Right lobe of liver (tissue), 6 donors: ENCODE measurements around the gene LIN54. TPM values are rescaled to one million over a fixed set of nuclear protein-coding genes. Genes with fewer than 3 reads are reported as not detected.
"Not testable (repeated sequence)": the region's sequence is repeated elsewhere in the genome, so short reads cannot be mapped to it uniquely, and the experiment has no call there.

Experiments used
- ATAC-seq, 4 donors: fragments of 200-7000 bp; cut with Tn5 transposase; one replicate each; pipeline ENCODE4 v1.9.1; 2020; ENCODE audit warnings: mild to moderate bottlenecking in 4 of 4, moderate library complexity in 4 of 4
- DNase-seq, 3 donors: peaks; one replicate each; pipeline ENCODE4 v3.0.0-alpha.2; 2020
- H3K27ac ChIP-seq, 3 donors: fragments of 200-600 bp; one replicate each; pipeline ENCODE4 v1.8.0; 2022
- H3K27me3 ChIP-seq, 2 donors: fragments of 200-600 bp; one replicate each; pipeline ENCODE4 v1.8.0; 2022
- H3K36me3 ChIP-seq, 4 donors: fragments of 200-600 bp; sonication (generic) in 1 of 4; one replicate each; pipeline versions ENCODE4 v1.5.1 to v1.8.0; 2017 to 2022; ENCODE audit warnings: control low read depth in 1 of 4
- H3K4me1 ChIP-seq, 4 donors: fragments of 200-600 bp; sonication (generic) in 1 of 4; one replicate each; pipeline versions ENCODE4 v1.5.1 to v1.8.0; 2017 to 2022; ENCODE audit warnings: control low read depth in 1 of 4
- H3K4me3 ChIP-seq, 3 donors: fragments of 200-600 bp; one replicate each; pipeline ENCODE4 v1.8.0; 2022
- H3K9me3 ChIP-seq, 4 donors: fragments of 200-600 bp; sonication (generic) in 1 of 4; one replicate each; pipeline versions ENCODE4 v1.5.1 to v1.8.0; 2017 to 2022; ENCODE audit warnings: control low read depth in 1 of 4
- CTCF ChIP-seq, 4 donors: fragments of 200-600 bp in 3 of 4; fragments of 450-650 bp in 1 of 4; IDR thresholded peaks; one replicate each; pipeline versions ENCODE4 v1.5.1 to v1.8.0; 2016 to 2022; ENCODE audit warnings: antibody characterized with exemption in 4 of 4, mild to moderate bottlenecking in 2 of 4
- POLR2A ChIP-seq: fragments of 450-650 bp; IDR thresholded peaks from one replicate; pipeline ENCODE4 v1.6.1; 2017; ENCODE audit warnings: antibody characterized with exemption, mild to moderate bottlenecking
- WGBS: methylation state at CpG from one replicate; pipeline ENCODE4 v1.1.6; 2018; ENCODE audit warnings: low coverage, low lambda C conversion rate; ENCODE audit not compliant: insufficient coverage; ENCODE audit errors: missing lambda C conversion rate; 5-methylcytosine and 5-hydroxymethylcytosine counted together
- intact Hi-C, 2 donors: fragments of 100-400 bp; cut with DNase I; formaldehyde crosslinking; loops; one replicate each; pipeline versions ENCODE4 v1.11.2 to v1.14.1; 2022
- long read RNA-seq: library from polyadenylated mRNA; unstranded; transcript quantifications from one replicate; pipeline ENCODE4 v2.0.0, GENCODE V29; 2019
- total RNA-seq, 6 experiments: library from RNA; depleted of rRNA in 2 of 6; stranded (reverse); fragments of >200 nt in 2 of 6; fragmentation: NEBNext Ultra II Directional in 3 of 6; extraction: Animal tissue kit (Norgen Biotek cat#: 25700) in 3 of 6; gene quantifications; one replicate each; pipeline versions ENCODE4 v1.1.0 to v1.2.4, GENCODE V29; 2016 to 2023
- donor health status: DM: no; HTN: yes; CAD: no.
- donor health status: DM: no; HTN: no; CAD: no.
- donor health status: DM: no; HTN: no; CAD: no.
- donor health status: DM: no; HTN: yes; CAD: no.
- donor health status: DM: no; HTN: yes; CAD: no.

LIN54 gene
- 1 to 10 TPM; 5.4 to 8.1 (median 6.0) TPM for total RNA-seq
- long read RNA-seq, partial matches to known transcripts = 1 of 1 reads
- long read RNA-seq, other reads (novel, unspliced or antisense) = 0 of 1 reads

GRCh38 chr4:83010522-83011318 lies at the start of gene LIN54:
TSS of gene LIN54 (minus strand) at chr4:83010823. CDS start at chr4:82984844, 25,979 bp downstream.
- DNase-seq (peak; percentile 87 to 89 (median 89)), ATAC-seq (peak; percentile 66 to 72 (median 70))
- H3K9me3 ChIP-seq = no peaks in the 10 kb centered on the region
- H3K27ac ChIP-seq = peak within 1 kb of the TSS; percentile 69 to 83 (median 76)
- TF ChIP-seq CTCF (IDR thresholded peaks at IDR 0.05) = no peak
- TF ChIP-seq POLR2A = peak; percentile 27
- H3K4me3 ChIP-seq = peak within 1 kb of the TSS; percentile 75 to 85 (median 80)
- H3K27me3 ChIP-seq = no peaks in the 10 kb centered on the region
- peaks cover 0 to 23% (median 11%) of the 10 kb centered on the region in 4 donors for H3K4me1 ChIP-seq
- intact Hi-C loops = no loop called here
- no peaks in the 10 kb centered on the region for H3K36me3 ChIP-seq
- WGBS = 2% methylated on average over 15 of the region's 54 CpGs

GRCh38 chr4:83054928-83055327 lies 44.3 kb upstream of the LIN54 start:
- no peaks in the 10 kb centered on the region for H3K4me1 ChIP-seq
- DNase-seq (no peak), ATAC-seq (no peak)
- H3K9me3 ChIP-seq = no peaks in the 10 kb centered on the region
- TF ChIP-seq CTCF (IDR thresholded peaks at IDR 0.05) (peak; percentile 13 to 31 (median 26)), POLR2A (no peak)
- no peak overlapping the region for H3K27ac ChIP-seq
- no peaks in the 10 kb centered on the region for H3K27me3 ChIP-seq
- no peak overlapping the region for H3K4me3 ChIP-seq
- H3K36me3 ChIP-seq = peaks cover 0 to 32% (median 5%) of the 10 kb centered on the region in 4 donors
- intact Hi-C loops = no loop called here

GRCh38 chr4:83048781-83049180 lies 38.2 kb upstream of the LIN54 start:
- H3K27me3 ChIP-seq, H3K4me3 ChIP-seq, ATAC-seq, intact Hi-C loops, H3K27ac ChIP-seq, H3K9me3 ChIP-seq, DNase-seq, H3K4me1 ChIP-seq: not testable (repeated sequence)
- 79% methylated on average over 8 of the region's 8 CpGs for WGBS
- H3K36me3 ChIP-seq = peaks cover 0 to 22% (median 1%) of the 10 kb centered on the region in 4 donors

GRCh38 chr4:83046693-83047473 lies 36.3 kb upstream of the LIN54 start:
- Histone ChIP-seq H3K27me3 (no peaks in the 10 kb centered on the region), H3K4me3 (no peak overlapping the region), H3K36me3 (peaks cover 0 to 14% (median 1%) of the 10 kb centered on the region in 4 donors), H3K9me3 (no peaks in the 10 kb centered on the region), H3K4me1 (no peaks in the 10 kb centered on the region), H3K27ac (no peak overlapping the region)
- ATAC-seq (no peak), DNase-seq (no peak)
- WGBS = 63% methylated on average over 6 of the region's 8 CpGs
- no peak for TF ChIP-seq POLR2A
- TF ChIP-seq CTCF (IDR thresholded peaks at IDR 0.05) = no peak
- intact Hi-C loops = no loop called here
